Loucy (cell line): ENCODE results near the gene RGS5.

Experiments
- EZH2phosphoT487 ChIP-seq: fragments of 200-600 bp; IDR thresholded peaks from 2 replicates; pipeline ENCODE4 v1.6.1; 2018; ENCODE audit warnings: antibody characterized with exemption, mild to moderate bottlenecking, moderate library complexity, borderline replicate concordance
- TF ChIP-seq, protein P1 (sequence below): fragments of 200-600 bp; sonication (generic); conservative IDR thresholded peaks from 2 replicates; pipeline ENCODE4 v1.5.1; 2014; ENCODE audit warnings: mild to moderate bottlenecking, antibody characterized with exemption, low read length

DNA sequence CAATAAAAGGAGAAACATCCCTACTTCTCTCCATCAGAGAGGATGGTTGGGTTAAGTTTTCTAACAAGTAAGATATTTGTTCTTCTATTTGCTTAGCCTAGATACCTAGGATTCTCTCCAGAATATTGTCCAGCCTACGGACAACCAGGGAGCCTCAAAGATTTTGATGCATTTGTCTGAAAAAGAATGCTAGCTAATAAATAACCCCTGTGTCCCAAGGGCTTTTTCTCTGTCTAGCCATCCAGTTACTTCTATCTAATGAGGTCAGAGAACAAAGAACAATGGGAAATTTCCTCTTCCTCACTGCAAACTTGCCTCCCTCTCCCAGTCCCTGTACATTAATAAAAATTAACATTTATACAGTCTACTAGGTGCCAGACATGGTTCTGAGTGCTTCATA, 810 bp downstream of the RGS5 start:
- TF ChIP-seq, protein P1, sequence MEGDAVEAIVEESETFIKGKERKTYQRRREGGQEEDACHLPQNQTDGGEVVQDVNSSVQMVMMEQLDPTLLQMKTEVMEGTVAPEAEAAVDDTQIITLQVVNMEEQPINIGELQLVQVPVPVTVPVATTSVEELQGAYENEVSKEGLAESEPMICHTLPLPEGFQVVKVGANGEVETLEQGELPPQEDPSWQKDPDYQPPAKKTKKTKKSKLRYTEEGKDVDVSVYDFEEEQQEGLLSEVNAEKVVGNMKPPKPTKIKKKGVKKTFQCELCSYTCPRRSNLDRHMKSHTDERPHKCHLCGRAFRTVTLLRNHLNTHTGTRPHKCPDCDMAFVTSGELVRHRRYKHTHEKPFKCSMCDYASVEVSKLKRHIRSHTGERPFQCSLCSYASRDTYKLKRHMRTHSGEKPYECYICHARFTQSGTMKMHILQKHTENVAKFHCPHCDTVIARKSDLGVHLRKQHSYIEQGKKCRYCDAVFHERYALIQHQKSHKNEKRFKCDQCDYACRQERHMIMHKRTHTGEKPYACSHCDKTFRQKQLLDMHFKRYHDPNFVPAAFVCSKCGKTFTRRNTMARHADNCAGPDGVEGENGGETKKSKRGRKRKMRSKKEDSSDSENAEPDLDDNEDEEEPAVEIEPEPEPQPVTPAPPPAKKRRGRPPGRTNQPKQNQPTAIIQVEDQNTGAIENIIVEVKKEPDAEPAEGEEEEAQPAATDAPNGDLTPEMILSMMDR: no peak
- TF ChIP-seq EZH2phosphoT487: no peak
